GM10847 (cell line): ENCODE results near the gene NAB1.

Experiments used
- POLR2A ChIP-seq: IDR thresholded peaks from 2 replicates; pipeline ENCODE4 v1.6.1; 2011; ENCODE audit not compliant: insufficient read length; ENCODE audit errors: extremely low read depth

Gene NAB1

DNA sequence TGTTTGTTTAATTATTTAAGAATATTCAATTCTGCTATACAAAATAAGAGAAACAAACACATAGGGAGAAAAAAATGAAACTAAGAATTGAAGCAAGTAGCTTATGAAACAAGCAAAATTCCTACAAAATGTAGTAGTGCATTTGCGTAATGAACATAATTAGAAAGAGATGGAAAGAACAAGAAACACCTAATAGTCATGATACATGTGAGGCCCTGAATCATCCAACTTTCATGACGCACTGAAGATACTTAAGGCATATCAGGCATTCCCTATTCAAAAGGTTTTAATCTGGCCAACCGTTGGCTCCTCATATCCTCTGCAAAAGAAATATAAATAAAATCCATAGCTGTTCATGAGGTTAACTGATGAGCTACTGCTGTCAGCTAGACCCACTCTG is 14.5 kb upstream of the NAB1 start:
- no peak for TF ChIP-seq POLR2A

DNA sequence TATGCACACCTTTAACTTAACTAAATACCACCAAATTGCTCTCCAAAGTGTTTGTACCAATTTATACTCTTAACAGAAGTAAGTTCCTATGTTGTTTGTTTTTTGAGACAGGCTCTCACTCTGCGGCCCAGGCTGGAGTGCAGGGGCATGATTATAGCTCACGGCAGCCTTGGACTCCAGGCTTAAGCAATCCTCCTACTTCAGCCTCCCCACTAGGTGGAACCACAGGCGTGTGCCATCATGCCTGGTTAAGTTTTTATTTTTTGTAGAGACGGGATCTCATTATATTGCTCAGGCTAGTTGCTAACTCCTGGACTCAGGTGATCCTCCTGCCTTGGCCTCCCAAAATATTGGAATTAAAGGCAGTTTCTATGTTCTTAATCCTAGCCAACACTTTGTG is 13.1 kb upstream of the NAB1 start:
- no peak for TF ChIP-seq POLR2A

DNA sequence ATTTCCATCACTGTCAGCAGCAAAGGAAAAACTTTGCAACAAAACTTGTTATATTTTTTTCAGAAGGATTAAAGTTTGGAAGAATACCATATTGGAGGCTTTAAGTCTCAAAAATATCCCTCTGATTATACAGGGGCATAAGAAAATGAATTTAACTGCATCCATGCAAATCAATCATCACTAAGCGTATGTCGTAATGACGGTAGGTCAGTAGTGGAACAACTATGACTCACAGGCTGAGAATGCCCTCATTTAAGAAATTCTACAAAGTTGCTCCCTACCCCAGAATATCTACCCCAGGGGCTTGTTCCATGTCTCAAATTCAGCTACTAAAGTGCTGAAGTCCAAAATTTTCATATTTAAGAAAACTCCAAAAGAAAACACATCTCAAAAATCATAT is 12.5 kb upstream of the NAB1 start:
- no peak for TF ChIP-seq POLR2A

DNA sequence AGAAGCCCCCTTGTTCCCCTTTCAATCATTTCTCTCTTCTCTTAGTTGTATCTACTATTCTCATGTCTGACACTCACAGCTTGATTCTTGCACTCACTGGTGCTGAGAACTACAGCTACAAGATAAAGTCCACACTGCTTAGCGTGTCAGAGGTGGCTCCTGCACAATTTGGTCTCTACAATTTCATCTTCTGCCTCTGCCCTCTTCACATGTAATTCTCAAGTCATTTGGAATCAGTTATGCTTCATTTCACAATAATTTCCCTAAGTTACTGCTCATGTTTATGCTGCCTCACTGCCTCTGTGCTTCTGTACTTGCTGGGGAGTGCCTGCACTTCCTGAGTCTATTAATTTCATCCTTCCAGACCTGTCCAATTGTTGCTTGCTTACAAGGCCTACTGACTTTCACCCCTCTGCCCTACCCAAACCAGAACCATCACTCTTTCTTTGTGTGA is 11.6 kb upstream of the NAB1 start:
- TF ChIP-seq POLR2A: no peak

DNA sequence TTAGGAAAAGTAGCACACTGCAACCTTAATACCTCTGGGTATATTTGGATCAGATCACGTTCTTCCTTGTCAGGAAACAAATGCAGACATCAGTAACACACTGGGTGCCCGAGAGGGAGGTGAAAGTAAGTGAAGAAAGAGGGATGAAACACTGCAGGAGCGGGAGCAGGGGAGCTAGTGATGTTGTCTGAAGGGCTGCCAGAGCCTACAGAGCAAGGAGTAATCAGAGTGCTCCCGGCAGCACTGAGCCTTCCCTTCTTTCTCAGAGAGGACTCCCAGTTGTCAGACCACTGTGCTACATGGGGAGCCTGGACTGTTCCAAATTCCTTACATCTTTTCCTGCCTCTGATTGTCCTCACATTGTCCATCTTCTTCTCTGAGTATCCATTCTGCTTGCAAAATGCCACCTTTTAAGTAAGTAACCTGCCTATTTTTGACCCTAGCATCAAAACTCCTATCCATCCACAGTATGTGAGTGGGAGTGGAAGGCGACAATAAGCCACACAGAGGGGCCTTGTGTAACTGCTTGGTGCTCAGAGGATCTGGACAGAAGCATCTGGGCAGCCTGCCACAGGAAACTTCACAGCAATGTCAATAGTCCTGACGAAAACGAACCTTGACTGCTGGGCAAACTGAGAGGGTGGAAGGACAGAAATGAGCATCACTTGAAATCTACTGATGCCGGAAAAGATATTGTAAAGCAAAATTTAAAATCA is 10.8 kb upstream of the NAB1 start:
- no peak for TF ChIP-seq POLR2A

DNA sequence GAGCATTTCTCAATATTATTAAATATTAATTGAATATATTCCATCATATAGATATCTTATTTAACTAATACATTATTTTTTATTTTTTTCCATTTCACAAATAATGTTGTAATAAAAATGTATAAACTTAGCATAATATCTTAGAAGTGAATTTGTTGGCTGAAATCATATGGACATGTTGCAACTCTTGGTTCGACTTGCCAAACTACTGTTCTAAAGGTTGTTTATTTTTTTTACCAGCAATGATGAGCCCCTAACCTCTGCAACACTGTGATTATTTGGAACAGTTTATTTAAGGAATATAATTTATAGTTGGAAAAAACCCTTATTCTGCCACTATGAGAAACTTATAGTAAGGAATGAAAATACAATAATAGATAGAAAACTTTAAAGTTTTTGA is 8.8 kb upstream of the NAB1 start:
- no peak for TF ChIP-seq POLR2A

DNA sequence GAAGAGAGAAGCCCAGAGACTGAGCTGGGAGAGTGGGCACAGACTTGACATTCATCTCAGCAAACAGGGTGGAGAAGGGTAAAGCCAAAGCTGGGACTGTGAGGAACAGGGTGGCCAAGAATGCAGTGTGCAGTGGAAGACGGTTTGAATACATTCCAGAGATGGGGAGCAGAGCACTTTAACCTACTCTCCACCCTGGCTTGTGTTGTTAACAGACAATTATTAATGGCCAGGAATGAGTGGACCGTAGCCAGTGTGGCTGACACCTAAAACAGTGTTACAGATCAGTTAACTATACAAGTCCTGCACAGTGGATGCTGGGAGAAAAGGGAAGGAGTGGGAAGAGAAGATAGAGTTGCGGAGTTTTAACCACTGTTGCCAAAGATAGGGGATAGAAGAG is 7.4 kb upstream of the NAB1 start:
- TF ChIP-seq POLR2A: no peak

DNA sequence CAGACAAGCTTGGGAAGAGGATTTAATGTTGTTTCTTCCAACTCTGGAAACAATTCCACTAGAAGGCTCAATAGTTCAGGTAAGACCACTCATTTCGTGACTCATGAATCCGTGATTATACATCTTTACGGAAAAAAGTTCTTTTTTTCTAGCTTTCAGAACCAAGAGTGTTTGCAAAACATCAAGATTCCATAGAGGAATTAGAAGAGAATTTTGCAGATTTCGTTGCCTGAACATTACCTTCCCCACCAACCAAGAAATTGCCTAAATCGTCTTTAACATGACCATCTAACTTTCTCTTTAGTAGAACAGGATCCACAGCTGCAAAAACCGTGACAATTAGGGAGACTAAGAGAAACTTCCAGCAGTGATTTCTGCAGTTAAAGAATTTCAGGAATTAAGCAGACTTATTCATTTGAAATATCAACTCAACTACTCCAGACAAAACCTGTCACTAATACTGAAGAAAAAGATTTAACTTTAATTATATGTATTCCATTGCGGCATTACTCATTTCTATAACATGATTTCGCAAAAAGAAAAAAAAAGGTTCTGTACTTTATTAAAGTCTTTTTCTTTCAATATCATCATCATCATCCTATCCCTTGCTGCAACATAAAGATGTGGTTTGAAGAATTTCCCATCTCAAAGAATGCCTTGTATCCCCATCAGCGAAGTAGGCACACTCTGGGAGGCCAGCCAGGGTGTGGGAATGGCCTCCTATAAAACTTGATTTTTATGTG is 1.9 kb upstream of the NAB1 start:
- no peak for TF ChIP-seq POLR2A

DNA sequence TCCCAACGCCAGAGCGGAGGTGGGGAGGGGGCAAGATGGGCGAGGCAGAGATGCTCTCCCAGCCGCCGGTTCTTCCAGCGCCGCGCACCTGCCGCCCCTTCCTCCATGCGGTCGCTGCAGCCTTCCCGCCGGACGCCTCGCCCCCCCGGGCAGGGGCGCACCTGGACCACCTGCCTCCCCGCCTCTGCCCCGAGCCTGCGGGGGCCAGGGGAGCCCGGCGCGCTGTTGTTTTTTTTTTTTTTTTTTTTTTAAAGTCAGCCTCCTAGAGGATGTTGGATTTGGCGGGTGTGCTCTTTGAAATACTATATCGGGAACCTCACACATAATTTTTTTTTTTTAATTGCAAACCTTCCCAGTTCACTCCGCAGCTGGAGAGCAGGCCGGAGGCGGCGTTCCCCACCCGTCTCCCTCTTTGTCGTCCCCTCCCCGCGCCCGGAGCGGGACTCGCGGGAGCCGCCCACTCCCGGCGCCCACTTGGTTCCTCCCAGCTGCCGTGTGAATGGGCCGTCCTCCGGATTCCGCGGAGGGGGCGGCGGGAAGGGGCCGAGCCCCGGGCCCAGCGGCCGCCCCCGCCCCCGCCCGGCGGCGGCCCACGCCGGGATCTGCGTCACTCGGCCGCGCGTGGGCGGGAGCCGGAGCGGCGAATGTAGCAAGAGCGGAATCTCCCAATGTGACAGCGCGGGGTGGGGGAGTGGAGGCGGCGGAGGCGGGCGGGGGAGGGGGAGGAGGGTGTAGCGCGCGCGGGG is 421 bp upstream of the NAB1 start:
- TF ChIP-seq POLR2A: peak; percentile 41

DNA sequence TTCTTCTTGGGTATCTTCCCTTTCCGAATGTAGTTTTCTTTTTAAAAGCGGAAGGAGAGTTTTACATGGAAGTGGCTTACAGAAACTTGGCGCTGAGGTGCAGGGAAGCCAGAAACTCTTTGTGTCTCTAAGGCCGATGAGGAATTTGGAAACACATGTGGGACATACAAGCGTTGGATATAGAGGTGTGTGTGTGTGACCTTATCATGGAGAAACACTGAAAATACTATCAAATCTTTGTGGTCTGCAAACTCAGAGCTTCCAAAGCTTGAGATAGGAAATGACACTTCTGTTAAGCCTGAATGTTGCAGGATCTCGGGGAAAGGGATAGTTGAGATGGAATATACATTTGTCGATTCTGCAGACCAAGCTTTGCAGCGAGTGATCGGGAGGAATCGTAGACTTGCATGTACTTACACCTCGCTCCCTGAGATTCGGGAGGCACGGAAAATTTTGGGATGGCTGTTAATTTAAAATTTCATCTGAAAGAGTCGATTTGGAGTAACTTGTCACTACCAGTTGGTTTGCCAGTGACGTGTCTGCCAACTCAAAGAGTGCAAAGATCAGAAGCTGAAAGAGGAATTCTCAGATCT is 1.0 kb downstream of the NAB1 start:
- TF ChIP-seq POLR2A: no peak

DNA sequence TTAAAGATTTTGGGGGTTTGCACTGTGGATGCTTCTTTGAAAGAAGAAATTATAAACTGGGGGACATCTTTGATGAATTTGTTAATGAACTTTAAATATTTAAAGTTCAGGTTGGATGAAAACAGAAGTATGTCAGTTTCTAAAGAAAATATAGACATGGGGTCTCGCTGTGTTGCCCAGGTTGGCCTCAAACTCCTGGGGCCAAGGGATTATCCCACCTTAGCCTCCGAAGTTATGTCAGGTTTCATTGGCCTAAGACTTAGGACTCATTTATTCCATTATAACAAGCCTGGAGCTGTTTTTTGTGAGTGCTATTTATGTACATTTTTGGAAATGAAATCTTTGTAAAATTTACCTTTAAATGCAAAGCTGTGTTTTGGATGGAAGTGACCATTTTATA is 2.5 kb downstream of the NAB1 start:
- TF ChIP-seq POLR2A: no peak

DNA sequence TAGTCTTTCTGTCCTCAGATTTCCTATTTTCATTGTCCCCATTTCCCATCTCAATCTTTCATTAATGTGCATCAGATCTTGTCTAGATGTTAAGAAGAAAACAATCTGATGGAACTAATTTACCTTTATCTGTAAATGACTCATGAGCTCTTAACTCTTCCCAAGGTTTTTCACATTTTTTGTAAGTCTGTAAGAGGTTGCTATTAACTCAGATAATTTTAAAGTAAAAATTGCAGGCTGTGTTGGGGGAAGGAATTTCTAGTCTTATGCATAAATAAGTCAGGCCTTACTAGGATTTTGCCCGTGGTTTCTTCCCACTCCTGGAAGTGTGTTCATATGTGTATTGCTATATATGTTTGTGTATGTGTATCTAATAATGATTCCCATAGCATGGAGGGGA is 4.3 kb downstream of the NAB1 start:
- TF ChIP-seq POLR2A: no peak

DNA sequence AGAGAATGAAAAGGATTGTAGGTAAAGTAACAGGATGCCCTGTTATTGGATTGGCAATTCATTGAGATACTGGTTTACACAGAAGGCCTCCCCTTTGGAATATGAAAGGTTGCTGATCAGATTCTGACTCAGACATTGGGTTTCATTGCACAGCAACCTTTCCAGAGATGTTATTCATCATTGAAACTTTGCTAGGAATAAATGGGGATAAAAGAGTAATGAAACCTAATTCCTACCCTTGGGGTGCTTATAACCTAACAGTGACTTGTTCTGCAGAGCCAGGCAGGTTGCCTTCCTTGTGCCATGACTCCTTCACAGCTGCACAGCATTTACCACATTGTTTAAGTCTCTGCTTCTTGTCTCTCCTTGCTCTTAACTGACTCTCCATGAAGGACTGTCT is 5.0 kb downstream of the NAB1 start:
- no peak for TF ChIP-seq POLR2A

DNA sequence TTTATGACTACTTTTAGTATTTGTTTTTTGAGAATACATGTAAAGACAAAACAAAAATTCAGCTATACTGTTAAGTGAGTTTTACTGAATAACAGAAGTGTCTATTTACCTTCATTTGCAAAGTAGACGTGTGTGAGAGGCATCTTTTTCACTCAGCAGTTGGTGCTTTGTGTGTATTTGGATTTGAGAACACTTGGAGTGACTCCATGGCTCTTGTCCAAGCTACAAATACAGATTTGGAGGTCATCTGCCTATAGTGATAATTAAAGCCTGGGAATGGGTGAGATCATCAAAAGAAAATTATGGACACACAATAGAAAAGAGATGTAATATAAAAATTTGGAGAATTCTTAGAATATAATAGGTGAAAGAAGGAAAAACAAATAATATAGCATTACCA is 6.2 kb downstream of the NAB1 start:
- no peak for TF ChIP-seq POLR2A

DNA sequence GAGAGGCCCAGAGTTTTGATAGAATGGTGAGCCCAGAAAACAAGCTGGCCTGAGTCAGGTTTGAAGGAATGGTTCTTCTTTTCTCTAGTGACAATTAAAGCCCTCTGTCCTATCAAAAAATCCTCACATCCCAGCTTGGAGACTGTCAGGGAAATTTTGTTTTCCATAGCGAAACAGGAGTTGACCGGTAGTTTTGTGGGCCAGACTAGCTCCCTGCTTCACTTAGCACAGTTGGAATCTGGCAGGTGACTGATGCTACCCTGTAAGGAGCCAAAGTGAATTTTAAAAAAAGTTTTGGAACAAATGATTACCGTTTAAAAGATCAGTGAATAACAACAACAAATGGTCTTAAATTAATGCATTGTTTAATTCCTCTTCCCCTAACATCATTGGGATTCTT is 6.7 kb downstream of the NAB1 start:
- TF ChIP-seq POLR2A: no peak

DNA sequence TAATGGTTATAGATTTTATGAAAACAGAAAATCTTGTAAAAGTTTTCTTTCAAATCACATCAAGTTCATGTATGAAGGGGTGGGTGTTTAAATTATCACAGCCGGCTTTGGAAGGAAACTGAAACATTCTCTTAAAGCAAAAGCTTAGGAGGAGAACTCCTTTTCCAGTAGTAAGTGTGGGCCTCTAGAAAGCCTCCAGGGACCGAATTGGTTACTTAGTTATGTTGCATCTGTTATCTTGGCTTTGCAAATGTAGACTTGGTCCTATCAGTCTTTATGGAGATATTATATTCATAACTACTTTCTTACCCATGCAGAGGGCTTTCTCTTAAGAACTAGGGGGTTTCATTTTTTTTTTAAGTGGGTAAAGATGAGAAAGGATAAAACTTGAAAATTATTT is 7.4 kb downstream of the NAB1 start:
- no peak for TF ChIP-seq POLR2A

DNA sequence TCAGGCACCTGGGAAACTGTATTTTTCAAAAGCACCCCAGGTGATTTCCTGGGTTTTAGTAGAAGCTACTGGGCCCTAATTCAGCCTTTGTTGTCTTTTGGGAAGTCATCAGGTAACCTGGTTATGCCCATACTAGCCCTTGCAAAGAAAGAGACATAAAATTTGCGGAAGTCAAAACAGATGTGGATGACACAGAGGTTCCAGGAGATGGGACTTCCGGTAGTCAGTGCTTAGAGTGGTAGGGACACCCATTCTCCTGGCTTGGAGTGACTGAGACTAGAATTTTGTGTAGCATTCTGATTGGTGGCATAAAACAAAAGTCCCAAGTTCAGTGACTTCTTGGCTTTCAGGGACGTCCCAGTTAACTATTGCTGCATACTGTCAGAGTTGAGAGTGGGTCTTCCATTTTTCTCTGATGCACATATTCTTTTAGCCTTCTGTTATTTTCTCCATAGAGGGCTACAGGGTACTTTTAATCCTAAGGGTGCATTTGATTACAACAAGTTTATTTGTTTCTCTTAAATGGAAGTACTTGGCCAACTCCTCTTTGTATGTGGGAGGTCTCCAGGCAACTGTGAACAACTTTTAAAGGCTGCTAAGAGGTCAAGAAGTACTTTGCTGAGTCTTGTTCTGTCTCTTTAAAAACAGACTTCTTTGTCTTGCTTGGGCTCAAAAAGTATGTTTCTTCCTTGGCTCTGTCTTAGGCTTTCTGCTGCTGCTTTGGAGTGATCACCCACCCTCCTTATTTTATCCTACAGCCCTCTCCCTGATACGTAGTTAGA is 8.8 kb downstream of the NAB1 start:
- TF ChIP-seq POLR2A: no peak
